NCI-H460 (cell line): ENCODE measurements around the gene PPP1R18. TPM values are rescaled to one million over a fixed set of nuclear protein-coding genes. Genes with fewer than 3 reads are reported as not detected.

Source experiments
- small RNA-seq, 2 experiments: library from RNA; depleted of rRNA; stranded (forward); fragments of <200 nt; gene quantifications; one replicate each; pipeline ENCODE3, GENCODE V24; 2014
- total RNA-seq: library from RNA; depleted of rRNA; stranded (reverse); fragments of >200 nt; shearing (Covaris generic); gene quantifications from 2 replicates; pipeline ENCODE4 v1.2.3, GENCODE V29; 2014; rRNA removed

The PPP1R18 gene
- total RNA-seq, 1 experiment from 2014 or later: 35.1 TPM

Small RNA genes lying within 50 kb of the gene (small RNA-seq; reads per million reads assigned to genes)
- gene RF00019: 0 reads per million in 2 experiments

Other genes starting within 250 kb of the PPP1R18 start
- gene HLA-E, start 197.1 kb downstream of the PPP1R18 start, total RNA-seq: 71.2 and 72.6 TPM in 2 replicates
- gene GNL1, start 130.2 kb downstream of the PPP1R18 start, total RNA-seq: 19.2 and 21.4 TPM in 2 replicates
- gene PRR3, start 129.3 kb downstream of the PPP1R18 start, total RNA-seq: 9.1 and 9.6 TPM in 2 replicates
- gene ABCF1, start 115.2 kb downstream of the PPP1R18 start, total RNA-seq: 29.2 and 34.4 TPM in 2 replicates
- gene PPP1R10, start 69.4 kb downstream of the PPP1R18 start, total RNA-seq: 68.4 and 74.9 TPM in 2 replicates
- 116 and 129 TPM in 2 replicates for gene MRPS18B, start 68.8 kb downstream of the PPP1R18 start, total RNA-seq
- 4.3 and 7.7 TPM in 2 replicates for gene ATAT1, start 59.8 kb downstream of the PPP1R18 start, total RNA-seq
- gene C6orf136, start 39.5 kb downstream of the PPP1R18 start, total RNA-seq: 7.5 and 8.3 TPM in 2 replicates
- 35.5 and 35.6 TPM in 2 replicates for gene DHX16, start 13.6 kb downstream of the PPP1R18 start, total RNA-seq
- 6.3 and 6.4 TPM in 2 replicates for gene NRM, start 4.3 kb upstream of the PPP1R18 start, total RNA-seq
- 8.4 and 11.3 TPM in 2 replicates for gene MDC1, start 30.6 kb upstream of the PPP1R18 start, total RNA-seq
- gene TUBB, start 33.7 kb upstream of the PPP1R18 start, total RNA-seq: 287 and 303 TPM in 2 replicates
- 137 and 149 TPM in 2 replicates for gene FLOT1, start 56.0 kb upstream of the PPP1R18 start, total RNA-seq
- gene IER3, start 57.9 kb upstream of the PPP1R18 start, total RNA-seq: 90.1 and 118 TPM in 2 replicates
- gene DDR1, start 197.9 kb upstream of the PPP1R18 start, total RNA-seq: 18.4 and 23.8 TPM in 2 replicates
- 16.2 and 16.9 TPM in 2 replicates for gene GTF2H4, start 221.6 kb upstream of the PPP1R18 start, total RNA-seq
- gene VARS2, start 227.6 kb upstream of the PPP1R18 start, total RNA-seq: 17.7 and 24.6 TPM in 2 replicates
- gene SFTA2, start 245.5 kb upstream of the PPP1R18 start, total RNA-seq: not detected in 2 replicates